RWPE1 (cell line): ENCODE data around the gene TMEM272.

Experiments
- CTCF ChIA-PET: fragments of 350-600 bp; sonication (Branson Sonifier 250); formaldehyde crosslinking; extraction: SDS; loops from one replicate; lab custom pipeline; 2021; lab: Yijun Ruan, JAX
- POLR2A ChIA-PET: fragments of 400-600 bp; formaldehyde crosslinking; extraction: SDS; loops from one replicate; lab custom pipeline; 2020; ENCODE audit warnings: antibody characterized with exemption; ENCODE audit not compliant: low non-redundant PET; lab: Yijun Ruan, JAX
- DNase-seq: peaks from one replicate; pipeline ENCODE4 v3.0.0; 2012; ENCODE audit warnings: low spot score
- H3K27ac ChIP-seq: fragments of 450-650 bp; 2 replicates; pipeline ENCODE4 v1.5.1; 2017
- TF ChIP-seq, protein P1 (sequence below): fragments of 450-650 bp; conservative IDR thresholded peaks from 2 replicates; pipeline ENCODE4 v1.5.1; 2017; ENCODE audit warnings: low read depth, mild to moderate bottlenecking

TMEM272 gene

DNA sequence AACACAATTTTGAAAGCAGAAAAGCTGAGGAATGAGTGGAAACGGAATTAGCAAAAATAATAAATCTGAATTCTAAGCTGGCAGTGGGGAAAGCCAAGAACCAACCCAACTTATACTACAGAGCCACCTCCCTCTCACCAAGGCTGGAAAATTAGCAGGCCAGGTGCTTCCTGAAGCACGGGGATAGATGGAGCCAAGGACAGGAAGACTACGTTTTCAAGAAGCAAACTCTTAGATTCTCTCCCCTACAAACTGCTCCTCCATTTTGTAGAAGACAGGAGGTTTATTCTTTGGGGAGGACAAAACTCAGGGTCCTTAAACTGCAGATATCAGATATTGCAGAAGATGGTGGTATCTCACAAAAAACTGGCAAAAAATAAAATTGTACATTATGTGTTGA is 25.6 kb upstream of the TMEM272 start:
- TF ChIP-seq, protein P1, sequence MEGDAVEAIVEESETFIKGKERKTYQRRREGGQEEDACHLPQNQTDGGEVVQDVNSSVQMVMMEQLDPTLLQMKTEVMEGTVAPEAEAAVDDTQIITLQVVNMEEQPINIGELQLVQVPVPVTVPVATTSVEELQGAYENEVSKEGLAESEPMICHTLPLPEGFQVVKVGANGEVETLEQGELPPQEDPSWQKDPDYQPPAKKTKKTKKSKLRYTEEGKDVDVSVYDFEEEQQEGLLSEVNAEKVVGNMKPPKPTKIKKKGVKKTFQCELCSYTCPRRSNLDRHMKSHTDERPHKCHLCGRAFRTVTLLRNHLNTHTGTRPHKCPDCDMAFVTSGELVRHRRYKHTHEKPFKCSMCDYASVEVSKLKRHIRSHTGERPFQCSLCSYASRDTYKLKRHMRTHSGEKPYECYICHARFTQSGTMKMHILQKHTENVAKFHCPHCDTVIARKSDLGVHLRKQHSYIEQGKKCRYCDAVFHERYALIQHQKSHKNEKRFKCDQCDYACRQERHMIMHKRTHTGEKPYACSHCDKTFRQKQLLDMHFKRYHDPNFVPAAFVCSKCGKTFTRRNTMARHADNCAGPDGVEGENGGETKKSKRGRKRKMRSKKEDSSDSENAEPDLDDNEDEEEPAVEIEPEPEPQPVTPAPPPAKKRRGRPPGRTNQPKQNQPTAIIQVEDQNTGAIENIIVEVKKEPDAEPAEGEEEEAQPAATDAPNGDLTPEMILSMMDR, result no peak
- DNase-seq, result no peak
- H3K27ac ChIP-seq, result no peak overlapping the region
- CTCF ChIA-PET, result no interaction called here
- POLR2A ChIA-PET, result no interaction called here

DNA sequence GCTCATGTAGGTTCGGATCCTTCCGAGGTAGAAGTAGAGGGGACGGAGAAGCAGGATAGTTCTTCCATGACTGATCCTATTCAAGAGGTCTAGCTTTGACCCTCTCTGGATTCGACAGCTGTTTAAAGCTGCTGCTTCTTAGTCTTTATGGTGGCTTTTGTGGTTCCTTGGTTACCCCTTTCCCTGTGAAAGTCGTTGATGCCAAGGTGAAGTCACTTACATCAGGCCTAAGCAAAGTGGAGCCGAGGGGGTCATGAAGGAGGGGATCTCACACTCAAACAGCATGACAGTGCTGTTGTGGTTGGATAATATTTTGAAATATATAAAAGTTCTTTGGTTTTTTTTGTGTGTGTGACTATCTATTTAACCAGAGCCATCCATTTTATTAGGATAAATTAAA is 24.9 kb upstream of the TMEM272 start:
- TF ChIP-seq, protein P1, result no peak
- DNase-seq, result no peak
- ChIA-PET CTCF (no interaction called here), POLR2A (no interaction called here)
- no peak overlapping the region for H3K27ac ChIP-seq

DNA sequence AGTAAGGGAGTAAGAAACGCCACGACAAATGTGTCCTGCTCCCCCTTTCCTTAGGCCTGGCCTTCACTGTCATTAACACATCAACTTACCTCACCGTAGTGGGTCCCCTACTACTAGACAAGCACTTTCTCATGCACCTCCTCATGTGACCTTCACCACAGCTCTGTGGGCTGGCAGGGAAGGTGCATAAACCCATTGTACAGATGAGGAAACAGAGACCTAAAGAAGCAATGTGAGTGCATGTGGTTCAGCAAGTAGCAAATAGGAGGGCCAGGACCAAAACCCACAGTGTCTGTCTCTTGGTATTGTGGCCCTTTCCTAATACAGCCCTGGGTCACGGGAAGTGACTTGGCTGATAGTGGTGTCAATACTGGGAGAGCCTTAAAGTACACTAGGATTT is 22.1 kb upstream of the TMEM272 start:
- H3K27ac ChIP-seq, result no peak overlapping the region
- CTCF ChIA-PET, result no interaction called here
- DNase-seq, result no peak
- TF ChIP-seq, protein P1, result no peak
- POLR2A ChIA-PET, result no interaction called here

DNA sequence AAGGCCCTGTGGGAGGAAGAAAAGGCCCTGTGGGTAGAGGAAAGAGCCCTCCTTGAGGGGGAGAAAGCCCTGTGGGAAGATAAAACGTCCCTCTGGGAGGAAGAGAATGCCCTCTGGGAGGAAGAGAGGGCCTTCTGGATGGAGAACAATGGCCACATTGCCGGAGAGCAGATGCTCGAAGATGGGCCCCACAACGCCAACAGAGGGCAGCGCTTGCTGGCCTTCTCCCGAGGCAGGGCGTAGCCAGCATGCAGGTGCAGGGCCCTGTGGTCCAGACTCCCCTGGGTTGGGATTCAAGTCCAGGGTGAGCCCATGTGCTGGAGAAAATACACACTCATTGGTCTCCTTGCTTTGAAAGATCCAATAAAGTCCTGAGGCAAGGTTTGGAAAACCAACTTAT is 20.9 kb upstream of the TMEM272 start:
- TF ChIP-seq, protein P1, result no peak
- ChIA-PET CTCF (no interaction called here), POLR2A (no interaction called here)
- DNase-seq, result no peak
- H3K27ac ChIP-seq, result no peak overlapping the region

DNA sequence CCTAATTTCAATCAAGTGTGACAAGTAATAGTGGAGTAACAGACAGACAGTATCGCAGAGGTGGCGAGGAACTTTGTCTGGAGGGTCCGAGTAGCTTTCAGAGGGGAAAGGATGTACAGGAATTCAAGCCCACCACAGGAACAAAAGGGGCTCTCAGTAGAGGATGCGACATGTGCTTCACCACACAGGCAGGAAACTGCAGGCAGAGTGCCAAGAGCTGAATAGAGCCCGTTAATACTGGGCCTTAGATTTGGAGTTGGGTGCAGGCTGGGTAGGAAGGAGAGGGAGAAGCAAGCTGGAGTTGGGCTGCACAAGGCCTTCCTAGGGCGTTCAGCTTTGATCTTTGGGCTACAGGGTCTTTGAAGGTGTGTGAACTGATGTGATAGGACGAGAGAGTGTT is 18.0 kb upstream of the TMEM272 start:
- DNase-seq, result no peak
- ChIA-PET POLR2A (no interaction called here), CTCF (interaction anchor here (0.6 kb wide), 1 partner anchor 312 kb away, joined by 3 read pairs; no protein-coding TSS in a partner anchor)
- TF ChIP-seq, protein P1, result no peak
- H3K27ac ChIP-seq, result no peak overlapping the region

DNA sequence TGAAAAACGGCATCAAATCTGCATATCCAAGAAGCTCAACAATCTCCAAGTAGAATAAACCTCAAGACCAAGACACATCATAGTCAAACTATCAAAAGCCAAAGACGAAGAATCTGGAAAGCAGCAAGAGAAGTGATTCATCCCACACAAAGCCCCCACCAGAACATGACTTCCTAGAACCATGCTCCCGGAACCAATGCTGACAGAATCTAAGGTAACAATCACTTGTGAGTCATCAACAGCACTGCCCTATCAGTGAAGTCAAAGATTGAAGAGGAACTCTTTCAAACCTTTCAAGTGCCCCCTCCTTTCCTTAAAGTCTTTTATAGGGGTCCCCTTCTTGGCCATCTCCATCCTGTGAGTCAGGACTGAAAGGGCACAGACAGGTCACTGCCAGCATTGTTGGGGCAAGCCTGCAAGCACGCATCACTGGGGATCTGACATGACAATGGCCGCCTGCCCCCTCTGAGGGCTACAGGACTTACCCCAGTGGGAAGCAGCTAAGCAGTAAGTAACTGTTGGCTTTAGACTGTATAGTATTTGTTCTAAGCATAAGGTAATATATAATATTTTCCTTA is 16.8 kb upstream of the TMEM272 start, which contains the start of gene CCDC70:
CCDC70 (plus strand) TSS at position 247 of the 578 bp plus-strand sequence. CDS start 3,443 bp downstream, outside the sequence.
- ChIA-PET CTCF (no interaction called here), POLR2A (no interaction called here)
- peak; percentile 41 for DNase-seq
- TF ChIP-seq, protein P1, result no peak
- H3K27ac ChIP-seq, result no peak within 1 kb of the TSS
